KG1 (cell line): ENCODE measurements around the gene PEPD.

Experiments used
- DNase-seq: peaks from one replicate; lab custom pipeline; 2025; lab: John Stamatoyannopoulos, UW

PEPD gene

DNA sequence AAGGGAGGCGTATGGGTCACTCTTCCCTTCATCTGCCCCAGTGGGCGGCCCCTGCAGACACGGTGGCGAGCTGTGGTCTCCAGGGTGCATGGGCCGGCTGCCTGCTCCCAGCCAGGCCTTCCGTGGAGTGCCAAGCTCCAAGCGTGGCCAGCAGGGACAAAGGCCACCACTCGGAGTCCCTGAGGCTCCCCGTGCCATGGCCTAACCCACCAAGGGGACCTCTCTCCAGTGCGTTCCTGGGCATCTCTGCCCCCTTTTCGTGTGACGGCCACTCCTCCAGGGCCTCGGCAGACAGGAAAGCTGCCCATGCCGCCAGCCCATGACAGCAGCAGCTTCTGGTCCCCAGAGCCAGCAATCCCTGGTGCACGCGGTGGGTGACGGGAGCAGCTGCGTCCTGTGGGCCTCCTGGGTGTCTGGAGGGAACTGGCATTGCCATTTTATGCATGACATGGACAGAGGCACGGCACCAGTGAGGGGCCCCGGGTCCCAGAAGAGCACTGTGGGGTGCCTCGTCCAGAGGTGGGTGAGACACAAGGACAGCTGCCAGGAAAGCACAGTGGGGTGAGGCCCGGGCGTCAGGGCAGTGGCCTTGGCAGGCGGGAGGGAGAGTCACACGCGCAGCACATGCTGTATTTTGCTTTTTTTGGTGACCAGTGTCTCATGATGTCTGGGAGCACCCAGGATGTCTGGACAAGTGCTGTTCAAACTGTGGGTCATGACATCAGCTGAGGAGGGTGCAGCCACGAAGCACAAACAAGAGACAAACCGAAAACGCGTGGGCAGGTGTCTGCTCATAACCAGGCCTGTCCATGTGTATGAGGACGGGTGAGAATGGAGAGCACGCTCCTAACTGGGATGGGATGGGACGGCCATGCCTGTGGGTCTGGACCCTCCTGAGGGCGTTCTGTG lies 115.8 kb downstream of the PEPD start:
- no peak for DNase-seq

DNA sequence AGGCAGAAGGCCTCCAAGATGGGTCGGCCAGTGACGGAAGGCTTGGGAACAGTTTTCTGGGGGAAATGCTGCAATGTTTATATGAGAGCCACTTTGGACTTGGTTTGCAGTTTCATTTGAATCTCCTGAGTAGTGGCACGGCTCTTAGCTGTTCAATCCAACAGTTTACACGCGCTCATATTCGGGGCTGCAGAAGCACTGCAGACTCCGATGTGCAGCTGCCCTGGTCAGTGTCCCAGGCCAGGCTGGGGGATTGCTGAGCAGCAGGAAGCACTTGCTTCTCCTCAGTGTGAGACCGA lies 116.4 kb downstream of the PEPD start:
- DNase-seq, result no peak

DNA sequence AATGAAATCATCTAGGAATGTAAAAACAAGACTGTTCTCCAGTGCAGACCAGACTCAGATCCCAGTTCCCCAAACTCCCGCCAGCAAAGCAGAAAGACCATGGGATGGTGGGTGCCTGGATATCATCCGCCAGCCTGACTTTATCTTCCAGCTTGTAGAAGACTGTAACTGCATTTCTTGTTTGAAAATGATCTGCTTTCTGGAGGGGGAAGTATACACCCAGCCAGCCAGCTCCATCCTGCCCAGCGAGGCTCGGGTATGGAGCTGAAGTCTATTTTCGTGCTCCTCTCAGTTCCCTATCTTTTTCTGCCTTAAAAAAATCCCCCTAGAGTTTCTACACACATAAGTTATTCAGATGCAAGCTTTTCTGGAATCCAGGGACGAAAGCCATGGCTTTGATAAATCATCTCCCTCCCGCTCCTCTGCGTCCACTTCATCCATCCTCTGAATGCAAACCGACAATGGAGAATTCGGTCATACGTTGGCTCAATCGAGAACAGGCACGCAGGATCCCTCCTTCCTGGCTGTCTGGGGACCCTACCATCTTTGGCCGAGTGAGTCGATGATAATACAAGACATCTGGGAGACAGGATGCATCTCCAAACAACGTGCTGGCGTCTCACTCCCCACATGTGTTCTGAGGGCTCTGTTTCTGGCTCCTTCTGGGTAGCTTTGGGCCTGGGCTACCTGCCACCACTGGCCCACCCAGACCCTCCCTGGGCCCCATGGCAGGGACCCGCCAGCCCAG lies 116.9 kb downstream of the PEPD start:
- no peak for DNase-seq

DNA sequence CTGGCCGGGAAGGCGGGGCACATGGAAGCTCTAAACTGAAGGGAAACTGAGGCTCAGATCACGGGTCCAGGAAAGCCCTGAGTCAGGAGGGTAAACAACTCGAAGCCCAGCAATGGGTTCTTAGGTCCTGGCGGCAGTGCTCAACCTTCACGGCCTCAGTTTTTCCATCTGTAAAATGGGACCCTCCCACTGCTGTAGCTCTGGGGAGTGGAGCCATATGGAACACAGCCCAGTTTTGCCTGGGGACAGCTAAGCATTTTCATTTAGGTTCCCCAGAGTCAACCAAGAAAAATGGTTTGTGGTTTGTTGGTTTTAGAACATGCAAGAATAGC lies 117.7 kb downstream of the PEPD start:
- DNase-seq, result no peak

- DNase-seq, result no peak
These were observed 118.2 kb downstream of the PEPD start for GRCh38 chr19:33403221-33403972.

DNA sequence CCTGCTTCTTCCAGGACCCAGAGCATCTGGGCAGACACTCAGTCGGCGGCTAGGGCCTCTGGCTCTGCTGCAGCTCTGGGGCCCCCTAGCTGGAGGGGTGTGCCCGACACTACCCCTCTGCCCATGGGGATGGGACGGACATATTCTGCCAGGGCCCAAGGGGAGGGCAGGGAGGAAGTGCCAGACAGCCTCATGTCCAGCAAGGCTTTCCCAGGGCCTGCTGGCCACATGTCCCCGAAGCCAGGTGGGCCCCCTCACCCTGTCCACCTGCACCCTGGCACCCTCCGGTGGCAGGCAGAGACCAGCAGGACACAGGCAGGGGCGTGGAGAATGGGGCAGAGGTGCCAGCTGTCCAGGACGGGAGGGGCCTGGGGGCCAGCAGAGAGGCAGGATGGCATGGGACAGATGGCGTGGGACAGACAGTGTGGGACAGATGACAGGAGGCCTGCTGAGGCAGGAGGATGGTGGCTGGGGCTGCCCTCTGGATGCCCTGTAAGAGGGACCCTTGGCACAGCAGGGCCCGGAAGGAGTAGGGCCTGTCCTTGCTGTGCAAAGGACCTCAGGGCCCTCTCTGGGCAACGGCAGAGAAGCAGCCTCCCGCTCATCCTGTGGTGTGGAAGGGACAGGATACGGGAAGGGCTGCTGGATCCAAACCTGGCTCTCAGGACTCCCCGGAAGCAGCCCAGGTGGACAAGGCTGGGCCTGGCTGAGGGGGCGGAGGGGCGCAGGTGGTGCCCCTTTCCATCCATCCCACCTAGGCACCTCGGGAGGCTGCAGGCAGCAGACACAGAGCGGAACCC lies 119.0 kb downstream of the PEPD start:
- no peak for DNase-seq

DNA sequence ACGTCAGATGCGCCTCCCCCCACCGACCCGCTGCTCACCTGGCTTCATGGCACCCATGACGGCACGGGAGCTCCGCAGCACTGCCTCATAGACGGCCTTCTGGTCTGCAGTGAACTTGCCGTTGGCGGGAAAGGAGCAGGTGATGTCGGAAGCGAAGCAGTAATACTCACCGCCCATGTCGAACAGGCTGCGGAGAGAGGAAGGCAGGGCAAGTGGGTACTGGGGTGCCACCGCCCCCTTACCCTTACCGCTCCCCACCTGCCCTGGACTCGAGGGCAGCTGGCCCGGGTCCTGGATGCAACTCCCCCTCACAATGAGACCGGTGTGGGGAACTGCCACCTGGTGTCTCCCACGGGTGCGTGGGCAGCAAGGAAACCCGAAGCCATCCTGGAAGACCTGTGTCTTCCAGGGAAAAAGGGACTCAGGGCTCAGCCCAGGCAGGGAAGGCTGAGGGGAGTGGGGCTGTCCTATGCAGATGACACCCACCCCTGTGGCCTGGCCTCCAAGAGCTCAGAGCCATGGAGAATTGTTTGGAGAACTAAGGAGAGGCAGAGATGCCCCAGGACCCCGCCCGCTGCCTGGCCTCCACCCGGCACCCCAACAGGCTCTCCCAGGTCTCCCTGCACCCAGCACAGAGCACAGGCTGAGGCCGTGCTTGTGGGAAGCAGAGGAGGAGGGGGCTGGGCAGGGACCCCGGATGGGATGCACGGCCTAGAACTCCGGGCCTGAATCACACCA lies 119.7 kb downstream of the PEPD start:
- DNase-seq, result no peak

DNA sequence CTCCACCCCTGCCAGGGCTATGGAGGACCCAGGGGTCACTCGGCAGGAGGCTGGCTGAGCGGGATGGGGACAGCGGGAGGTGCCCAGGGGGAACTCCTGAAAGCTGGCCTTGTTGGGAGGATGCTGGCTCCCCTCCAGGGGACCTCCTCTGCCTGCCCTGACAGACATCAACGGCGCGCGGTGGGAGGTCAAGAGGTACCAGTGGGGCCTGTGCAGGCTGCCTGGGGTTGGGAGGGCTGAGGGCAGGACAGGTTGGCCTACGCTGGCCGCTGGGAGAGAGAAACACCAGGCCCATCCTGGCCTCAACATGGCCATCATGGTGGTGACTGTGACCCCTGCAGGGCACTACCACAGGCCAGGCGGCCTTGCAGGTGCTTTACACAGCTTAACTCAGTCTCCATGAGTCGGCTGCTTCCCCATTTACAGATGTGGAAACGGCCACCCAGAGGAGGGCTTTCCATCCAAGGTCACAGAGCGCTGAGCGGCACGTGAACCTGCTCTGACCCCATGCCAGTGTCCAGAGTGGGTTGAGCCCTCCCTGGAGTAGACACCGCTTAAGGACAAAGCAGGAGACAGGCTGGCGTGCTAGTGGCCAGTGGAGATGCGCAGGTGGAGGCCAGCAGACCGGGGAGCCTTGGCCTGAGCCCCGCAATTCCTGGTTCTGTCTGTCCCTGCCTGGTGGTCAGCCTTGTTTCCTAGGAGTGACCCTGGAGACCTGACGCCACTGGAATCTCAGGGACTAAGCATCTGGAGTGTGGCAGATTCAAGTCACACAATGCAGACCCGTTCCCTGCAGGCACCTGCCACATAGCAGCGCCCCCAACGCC lies 120.5 kb downstream of the PEPD start:
- DNase-seq, result no peak

DNA sequence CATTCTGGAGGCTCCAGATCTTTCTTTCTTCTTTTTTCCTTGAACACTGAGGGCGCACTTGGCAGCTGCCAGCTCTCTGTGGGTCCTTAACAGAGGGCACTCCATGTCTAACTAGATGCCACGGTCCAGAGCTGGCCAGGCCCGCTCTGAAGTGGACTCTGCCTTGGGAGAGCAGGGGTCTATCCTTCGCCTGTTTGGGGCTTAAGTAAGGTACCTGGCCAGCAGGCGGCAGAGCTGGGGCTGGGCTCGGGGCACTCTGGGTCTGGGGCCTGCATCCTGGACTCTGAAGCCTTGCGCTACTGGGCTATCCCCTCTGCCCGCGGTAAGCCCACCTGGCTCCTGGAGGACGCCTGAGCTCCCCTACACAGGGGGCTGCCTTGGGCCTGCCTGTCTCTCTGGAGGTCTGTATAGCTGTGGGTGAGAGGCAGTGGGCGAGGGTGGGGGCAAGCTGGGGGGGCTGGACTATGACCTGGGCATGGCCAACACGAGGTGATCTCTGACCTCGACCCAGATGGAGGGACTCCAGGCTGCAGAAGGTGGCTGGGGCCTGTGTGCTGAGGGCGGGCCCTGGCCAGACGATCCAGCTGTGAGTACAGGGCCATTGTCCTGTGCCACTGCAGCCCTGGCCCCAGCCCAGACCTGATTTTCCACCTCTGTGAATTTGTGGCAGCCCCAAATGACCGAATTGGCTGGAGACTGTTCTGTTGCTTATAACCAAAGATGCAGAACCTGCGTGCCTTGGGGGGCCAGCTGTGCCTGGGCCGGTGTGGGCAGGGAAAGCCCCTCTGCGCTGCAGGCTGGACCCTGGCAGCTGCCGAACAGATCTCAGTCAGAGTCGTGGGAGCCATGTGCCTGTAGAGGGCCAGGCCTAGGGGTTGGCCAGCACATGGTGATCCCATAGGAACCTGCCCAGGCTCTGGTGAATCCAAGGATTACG lies 121.6 kb downstream of the PEPD start:
- no peak for DNase-seq

DNA sequence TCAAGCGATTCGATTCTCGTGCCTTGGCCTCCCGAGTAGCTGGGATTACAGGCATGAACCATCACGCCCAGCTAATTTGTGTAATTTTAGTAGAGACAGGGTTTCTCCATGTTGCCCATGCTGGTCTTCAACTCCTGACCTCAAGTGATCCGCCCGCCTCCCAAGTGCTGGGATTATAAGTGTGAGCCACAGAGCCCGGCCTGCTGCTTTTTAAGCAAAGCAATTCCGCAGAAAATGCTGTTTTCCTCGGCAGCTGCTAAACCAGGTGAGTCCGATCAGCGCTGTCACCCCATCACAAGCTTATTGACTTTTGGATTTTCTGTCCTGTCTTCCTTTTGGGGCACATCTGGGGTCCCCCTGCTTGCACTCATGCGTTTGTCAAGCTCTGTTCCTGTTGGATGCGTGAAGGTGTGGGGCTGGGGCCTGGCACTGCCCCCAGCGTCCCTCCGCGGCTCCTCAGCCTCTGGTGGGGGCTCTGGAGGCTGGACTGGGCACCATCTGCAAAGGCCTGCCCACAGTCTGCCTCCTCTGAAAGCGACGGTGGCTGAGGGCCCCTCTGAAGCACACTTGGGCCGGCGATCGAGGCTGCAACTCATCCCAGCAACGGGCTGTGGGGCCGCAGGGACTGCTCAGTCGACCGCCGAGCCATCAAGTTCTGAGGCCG lies 122.4 kb downstream of the PEPD start:
- no peak for DNase-seq

GRCh38 chr19:33398361-33399060 lies 123.1 kb downstream of the PEPD start:
- DNase-seq, result no peak

GRCh38 chr19:33397536-33398360 lies 123.8 kb downstream of the PEPD start:
- no peak for DNase-seq

GRCh38 chr19:33396701-33397535 lies 124.7 kb downstream of the PEPD start:
- no peak for DNase-seq

- DNase-seq, result no peak
These were observed 125.7 kb downstream of the PEPD start for GRCh38 chr19:33395561-33396550.
